MM.1S (cell line): ENCODE measurements around the gene TMEFF1.

ENCODE experiments used
- EZH2 ChIP-seq: fragments of 300-600 bp; sonication (generic); optimal IDR thresholded peaks from 2 replicates; pipeline ENCODE3; 2017; ENCODE audit warnings: low read depth, mild to moderate bottlenecking, antibody characterized with exemption, low read length, mixed read lengths
- TF ChIP-seq, protein P1 (sequence below): fragments of 300-600 bp; sonication (generic); IDR thresholded peaks from 2 replicates; pipeline ENCODE4 v1.5.1; 2016; ENCODE audit warnings: antibody characterized with exemption, low read length, mixed read lengths

DNA sequence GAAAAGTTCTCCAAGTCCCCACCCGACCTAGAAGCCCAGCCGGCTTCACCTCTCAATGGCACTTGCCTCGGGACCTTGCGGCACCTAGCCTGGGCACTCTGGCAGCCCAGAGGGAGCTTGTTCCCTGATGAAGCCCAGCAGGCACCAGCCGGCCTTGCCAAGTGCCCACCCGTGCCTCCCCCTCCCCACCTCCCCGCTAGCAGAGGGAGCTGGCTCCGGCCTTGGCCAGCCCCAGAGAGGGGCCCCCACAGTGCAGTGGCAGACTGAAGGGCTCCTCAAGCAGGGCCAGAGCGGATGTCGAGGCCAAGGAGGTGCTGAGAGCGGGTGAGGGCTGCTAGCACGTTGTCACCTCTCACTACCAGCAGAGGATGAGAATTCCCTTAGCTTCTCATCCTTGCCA, 67.4 kb downstream of the TMEFF1 start:
- TF ChIP-seq, protein P1, sequence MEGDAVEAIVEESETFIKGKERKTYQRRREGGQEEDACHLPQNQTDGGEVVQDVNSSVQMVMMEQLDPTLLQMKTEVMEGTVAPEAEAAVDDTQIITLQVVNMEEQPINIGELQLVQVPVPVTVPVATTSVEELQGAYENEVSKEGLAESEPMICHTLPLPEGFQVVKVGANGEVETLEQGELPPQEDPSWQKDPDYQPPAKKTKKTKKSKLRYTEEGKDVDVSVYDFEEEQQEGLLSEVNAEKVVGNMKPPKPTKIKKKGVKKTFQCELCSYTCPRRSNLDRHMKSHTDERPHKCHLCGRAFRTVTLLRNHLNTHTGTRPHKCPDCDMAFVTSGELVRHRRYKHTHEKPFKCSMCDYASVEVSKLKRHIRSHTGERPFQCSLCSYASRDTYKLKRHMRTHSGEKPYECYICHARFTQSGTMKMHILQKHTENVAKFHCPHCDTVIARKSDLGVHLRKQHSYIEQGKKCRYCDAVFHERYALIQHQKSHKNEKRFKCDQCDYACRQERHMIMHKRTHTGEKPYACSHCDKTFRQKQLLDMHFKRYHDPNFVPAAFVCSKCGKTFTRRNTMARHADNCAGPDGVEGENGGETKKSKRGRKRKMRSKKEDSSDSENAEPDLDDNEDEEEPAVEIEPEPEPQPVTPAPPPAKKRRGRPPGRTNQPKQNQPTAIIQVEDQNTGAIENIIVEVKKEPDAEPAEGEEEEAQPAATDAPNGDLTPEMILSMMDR = no peak
- no peak for TF ChIP-seq EZH2
